GM18873 (cell line): ENCODE measurements around the gene RYK.
A peak's percentile ranks its signal among the peaks of the same experiment; 100 is the strongest.
"Not testable (repeated sequence)": the region's sequence is repeated elsewhere in the genome, so short reads cannot be mapped to it uniquely, and the experiment has no call there.

Experiments used
- ATAC-seq: cut with Tn5 transposase; IDR thresholded peaks from one replicate; pipeline ENCODE4 v1.9.1; 2021; ENCODE audit warnings: mild to moderate bottlenecking, moderate library complexity, moderate number of reproducible peaks; ENCODE audit not compliant: unreplicated experiment, low FRiP score

The RYK gene

DNA sequence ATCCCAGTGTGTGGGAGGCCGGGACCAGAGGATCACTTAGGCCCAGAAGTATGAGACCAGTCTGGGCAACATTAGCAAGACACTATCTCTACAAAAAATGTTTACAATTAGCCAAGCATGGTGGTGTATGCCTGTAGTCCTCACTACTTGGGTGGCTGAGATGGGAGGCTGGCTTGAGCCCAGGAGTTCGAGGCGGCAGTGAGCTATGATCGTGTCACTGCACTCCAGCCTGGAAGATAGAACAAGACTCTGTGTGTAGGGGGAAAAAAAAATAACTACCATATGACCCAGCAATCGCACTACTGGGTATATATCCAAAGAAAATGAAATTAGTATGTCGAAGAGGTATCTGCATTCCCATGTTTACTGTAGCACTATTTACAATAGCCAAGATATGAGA lies 22.6 kb downstream of the RYK start:
- no peak for ATAC-seq

DNA sequence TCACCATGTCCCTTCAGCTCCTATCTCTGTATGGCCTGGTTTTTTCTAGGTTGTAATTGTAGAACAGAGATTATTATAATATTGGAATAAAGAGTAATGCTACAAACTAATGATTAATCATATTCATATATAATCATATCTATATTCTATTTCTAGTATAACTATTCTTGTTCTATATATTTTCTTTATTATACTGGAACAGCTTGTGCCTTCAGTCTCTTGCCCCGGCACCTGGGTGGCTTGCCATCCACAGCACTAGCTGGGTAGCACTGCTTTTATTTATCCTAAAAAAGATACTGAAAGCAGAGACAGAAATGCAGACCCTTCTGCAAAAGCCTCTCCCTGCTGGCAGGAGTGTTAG lies 25.9 kb downstream of the RYK start:
- ATAC-seq = not testable (repeated sequence)

DNA sequence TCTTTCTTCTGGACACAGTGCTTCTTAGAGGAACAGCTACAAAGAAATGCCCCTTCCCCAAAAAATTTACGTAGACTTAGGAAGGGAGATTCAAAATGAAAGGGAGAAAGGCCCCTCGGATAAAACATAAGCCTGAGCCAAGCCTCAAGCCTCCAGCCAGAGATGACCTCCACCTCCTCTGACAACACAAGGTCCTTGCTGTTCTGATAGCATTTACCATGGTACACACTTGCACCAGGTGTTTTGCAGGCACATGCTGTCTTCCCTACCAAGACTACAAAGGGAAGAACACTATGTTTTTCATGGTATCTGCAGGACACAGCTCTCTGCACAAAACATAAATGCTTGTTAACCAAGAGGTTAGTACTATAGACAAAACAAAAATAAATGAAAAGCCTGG lies 27.8 kb downstream of the RYK start:
- no peak for ATAC-seq

DNA sequence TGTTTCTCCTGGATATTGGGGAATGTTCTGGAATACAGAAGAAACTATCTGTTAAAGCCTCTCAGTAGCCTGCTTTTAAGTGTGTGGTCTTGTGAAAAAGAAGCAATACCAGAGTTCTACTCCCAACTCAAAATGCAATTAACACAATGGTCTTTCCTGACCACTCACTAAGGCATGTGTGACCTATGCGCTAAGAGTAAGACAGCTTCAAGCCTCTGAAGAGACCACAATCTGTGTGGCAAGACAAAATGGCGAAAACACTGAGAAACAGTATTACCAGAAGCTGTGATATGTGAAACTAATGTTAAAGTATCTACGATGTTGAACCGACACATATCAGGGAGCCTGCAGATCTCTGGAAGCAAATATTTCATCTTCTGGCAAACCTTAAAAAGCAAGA lies 33.8 kb downstream of the RYK start:
- no peak for ATAC-seq

DNA sequence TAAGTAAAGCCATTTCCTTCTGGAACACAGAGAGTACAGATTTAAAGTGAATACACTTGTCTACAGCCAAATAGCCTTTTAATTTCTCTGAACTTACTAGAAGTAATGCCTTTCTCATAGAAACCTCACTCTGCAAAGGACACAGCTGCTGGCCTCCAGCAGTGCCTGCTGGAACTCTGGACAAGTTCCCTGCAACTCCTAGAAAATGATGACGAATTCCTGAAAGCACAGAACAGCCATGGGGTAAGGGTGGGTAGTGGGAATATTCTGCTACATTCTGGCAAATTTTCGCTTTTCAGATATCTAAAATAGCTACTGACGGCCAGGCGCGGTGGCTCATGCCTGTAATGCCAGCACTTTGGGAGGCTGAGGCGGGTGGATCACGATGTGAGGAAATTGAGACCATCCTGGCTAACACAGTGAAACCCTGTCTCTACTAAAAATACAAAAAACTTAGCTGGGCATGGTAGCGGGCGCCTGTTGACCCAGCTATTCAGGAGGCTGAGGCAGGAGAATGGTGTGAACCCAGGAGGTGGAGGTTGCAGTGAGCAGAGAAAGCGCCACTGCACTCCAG lies 34.4 kb downstream of the RYK start:
- ATAC-seq = no peak

DNA sequence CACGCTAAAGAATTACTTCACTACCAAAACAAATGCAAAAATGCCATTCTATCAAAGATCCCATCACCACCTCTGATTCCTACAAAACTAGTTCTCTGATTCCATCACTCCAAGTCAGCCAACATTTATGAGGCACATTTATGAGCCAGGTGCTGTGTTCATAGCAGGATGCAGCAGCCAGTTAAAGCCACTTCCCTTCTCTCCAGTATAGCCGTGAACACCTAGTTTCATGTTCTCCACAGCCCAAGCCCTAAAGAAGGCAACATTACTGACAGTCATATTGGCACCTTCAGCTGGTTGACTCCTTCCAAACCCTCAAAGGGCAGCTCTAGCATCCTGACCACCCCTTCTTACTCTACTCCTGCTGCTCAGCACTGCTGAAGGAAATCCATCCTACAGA lies 36.4 kb downstream of the RYK start:
- no peak for ATAC-seq

DNA sequence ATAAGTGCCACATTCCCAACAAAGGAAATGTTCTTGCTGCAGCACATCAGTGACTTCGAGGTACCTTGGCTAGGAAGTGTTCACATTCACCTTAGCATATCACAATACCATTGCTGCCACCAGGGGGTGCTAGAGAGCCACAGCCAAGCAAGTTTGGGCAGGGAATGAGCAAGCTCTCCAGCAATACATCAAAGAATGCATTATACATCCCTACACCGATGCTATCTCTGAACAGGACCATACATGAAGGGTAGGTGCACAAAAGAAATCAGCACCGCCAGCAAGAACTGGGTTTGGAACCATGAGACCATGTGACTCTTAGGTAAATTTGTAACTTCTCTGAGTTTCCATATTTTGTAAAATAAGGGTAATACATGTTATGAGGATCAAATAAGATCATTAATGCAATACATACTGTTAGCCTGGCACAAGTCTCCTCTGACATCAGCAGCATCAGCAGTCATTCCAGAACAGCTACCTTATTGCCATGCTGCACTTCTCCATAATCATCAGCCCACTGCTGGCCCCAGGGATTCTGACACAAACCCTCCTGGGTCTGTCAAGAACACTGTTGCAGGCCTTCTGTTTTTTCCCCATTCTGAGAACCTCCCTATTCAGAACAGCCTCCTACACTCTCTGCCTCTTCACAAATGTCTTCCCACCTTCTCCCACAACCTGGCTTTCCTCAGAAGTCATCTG lies 37.5 kb downstream of the RYK start:
- no peak for ATAC-seq

DNA sequence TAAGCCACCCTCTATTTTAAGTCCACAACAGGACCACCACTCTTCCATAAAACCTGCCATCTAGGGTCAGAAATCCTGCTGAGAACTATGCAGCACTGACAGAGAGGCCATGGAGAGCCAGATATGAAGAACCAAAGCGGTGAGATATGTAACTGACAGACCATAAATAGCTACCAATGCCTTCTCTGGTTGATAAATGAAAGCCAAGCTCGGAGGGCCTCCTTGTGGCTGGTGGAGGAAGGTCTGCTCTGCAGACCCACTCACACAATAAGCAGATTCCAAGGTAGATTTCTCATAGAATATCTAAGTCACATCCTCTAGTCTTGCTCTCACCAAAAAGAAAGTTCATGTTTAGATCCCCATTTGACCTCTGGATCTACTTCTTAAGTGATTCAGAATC lies 38.9 kb downstream of the RYK start:
- peak; percentile 52 for ATAC-seq

DNA sequence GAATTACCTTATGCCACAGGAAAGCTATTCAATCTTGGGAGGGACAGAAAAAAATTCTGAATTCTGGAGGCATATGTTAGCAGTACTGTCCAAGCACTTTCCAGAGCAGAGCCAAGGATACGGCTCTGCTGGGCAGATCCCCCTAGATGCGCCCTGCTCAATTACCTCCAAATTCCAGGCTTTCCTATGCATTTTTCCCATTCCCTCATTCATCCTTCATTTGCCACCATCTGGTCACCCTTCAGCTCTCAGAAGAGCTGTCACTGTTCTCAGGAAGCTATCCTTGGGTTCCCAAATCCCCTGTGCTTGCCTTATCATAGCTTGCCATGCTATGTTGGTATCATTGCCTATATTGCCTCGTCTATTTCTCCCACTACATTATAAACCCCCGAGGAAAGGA lies 45.2 kb downstream of the RYK start:
- no peak for ATAC-seq

DNA sequence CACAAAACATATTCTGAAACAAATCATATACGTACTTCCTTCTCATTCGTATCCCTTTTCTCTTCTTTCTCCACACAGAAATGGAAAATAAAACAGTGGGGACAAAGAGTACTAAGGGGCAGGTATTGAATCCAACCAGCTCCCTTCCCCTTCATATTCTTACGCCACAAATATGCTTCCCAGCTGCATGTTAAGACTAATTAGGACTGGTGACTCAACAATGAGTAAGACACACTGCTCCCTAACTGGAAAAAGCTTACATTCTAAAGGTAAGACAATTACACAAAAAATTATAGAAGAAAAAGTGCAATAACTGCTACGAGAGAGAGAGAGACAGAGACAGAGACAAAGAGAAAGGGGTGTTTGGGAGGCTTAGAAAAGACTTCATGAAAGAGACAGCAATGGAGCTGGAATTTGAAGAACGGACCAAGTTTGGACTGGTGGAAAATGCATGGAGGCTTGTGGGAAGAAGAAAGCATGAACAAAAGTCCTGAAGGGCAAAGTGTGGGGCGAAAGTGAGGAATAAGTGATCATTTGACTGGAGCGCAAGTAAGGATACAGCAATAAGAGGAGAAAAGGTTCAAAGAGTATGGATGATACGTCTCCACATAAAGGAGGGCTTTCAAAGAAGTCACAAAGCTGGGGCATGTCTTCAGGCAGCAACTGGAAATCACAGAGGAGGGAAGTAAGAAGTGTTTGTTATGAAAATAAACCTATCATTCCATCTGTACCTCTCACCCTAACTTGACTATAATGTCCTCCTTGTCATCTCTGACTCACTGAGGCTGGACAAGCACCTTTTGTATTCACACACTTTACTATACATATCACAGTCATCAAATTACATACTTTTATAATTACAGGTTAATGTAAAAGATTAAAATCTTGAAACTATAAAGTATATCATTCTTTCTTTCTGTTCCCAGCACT lies 49.2 kb downstream of the RYK start:
- no peak for ATAC-seq

DNA sequence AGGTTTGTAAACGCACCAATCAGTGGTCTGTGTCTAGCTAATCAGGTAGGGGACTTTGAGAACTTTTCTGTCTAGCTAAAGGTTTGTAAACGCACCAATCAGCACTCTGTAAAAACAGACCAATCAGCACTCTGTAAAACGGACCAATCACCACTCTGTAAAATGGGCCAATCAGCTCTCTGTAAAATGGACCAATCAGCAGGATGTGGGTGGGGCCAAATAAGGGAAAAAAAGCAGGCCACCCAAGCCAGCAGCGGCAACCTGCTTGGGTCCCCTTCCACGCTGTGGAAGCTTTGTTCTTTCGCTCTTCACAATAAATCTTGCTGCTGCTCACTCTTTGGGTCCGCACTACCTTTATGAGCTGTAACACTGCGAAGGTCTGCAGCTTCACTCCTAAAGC lies 50.8 kb downstream of the RYK start:
- ATAC-seq = not testable (repeated sequence)

DNA sequence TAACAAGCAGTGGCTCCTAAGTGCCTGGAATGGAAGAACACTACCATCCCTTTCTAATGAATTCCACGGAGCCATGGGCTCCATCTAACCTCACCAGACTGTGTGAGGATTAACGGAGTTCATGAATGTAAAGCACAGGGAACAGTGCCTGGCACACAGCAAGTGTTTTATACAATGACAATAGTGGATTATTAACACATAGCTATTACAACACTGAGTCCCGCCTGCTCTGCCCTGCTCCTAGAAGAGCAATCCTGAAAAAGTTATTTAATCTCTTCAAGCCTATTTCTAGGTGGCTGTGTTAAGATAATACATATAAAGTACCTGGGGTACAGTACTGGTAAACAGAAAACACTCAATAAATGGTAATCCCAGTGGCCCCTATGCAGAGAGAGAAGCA lies 51.4 kb downstream of the RYK start:
- ATAC-seq = no peak

DNA sequence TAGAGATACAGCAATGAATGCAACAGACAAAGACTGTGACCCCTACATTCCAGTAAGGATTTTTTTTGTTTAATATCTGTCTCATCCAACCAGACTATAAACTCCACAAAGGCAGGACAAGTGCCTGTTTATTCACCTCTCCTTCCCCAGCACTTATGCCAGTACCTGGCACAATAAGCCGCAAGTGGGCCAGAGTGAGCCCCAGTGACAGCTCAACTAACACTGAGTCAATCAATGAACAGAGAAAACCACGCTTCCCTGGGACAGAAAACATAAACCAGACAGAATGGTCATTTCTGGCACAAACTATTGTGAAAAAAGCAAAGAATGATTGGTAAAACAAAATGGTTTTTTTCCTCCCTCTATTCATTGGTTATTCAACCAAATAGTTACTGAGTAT lies 52.2 kb downstream of the RYK start:
- ATAC-seq = no peak

DNA sequence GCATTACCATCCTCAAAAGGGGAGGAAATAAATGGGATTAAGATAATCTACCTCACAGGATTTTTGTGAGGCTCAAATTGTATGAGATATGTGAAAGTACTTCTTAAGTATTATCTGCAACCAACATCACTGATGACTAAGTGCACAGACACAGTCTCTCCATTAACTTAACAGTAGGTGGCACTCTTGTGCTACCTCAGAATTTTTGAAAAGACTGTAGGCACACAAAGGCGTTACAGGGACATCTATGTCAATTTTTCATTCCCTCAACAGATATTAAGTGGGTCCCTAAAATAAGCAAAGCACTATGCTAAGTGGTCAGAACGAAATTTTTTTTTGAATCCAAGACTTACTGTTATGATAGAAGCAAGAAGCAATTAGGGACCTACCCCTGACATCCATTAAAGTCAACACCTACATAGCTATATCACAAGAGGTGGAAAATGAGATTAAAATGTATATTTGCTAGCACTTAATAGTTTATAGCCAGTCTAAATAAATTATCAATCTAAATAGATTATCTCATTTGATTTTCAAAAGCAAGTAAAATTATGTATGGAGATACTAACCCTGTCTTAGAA lies 52.9 kb downstream of the RYK start:
- ATAC-seq = no peak

DNA sequence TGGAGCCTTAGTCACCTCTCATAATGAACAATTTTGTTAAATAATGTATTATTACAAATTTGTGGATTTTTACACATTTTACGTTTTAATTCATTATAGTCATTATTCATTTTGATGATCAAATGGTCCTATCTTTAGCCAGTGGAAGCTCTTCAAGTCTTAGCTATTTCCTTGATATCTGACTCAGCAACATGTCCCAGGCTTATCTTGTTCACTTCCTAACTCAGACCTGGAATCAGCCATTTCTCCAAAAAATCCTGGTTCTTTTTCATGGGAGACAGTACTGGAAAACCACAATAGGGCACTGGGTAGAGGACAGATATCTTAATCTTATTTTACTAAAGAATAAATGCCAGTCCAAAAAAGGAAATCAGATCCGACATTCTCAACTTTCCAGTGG lies 56.4 kb downstream of the RYK start:
- ATAC-seq = no peak

DNA sequence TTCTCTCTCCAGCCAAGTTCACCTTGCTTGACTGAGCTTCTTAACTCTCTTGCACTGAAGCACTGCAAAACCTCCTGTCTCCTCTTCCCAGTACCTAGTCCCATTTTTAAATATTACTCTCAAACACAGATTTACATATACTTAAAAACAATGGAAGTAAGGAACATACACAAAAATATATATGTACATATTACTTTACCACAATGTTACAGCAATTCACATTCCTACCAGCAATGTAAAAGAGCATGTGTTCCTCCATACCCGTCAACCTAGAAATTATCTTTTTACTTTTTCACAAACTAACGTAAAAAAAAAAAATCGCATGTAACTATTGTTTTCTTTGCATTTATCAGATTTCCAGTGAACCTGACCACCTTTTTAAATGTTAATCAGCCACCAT lies 60.4 kb downstream of the RYK start:
- no peak for ATAC-seq

DNA sequence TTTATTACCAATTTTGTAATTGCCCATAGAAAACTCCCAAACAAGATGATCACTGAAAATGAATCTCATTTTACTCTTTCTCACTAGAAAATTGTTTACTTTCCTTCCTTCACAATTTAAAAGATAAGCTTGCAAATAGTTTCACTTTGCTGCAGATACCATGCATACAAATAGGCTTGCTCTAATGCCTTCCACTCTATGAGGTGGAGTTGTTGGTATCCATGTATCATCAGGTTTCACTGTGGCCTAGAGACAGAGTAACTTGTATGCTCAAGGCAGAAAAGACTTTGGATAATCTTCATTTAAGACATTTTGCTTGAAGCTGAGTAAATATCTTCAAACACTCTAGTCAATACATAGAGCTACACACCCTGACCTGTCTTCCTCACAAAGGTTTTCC lies 60.8 kb downstream of the RYK start:
- ATAC-seq = no peak

DNA sequence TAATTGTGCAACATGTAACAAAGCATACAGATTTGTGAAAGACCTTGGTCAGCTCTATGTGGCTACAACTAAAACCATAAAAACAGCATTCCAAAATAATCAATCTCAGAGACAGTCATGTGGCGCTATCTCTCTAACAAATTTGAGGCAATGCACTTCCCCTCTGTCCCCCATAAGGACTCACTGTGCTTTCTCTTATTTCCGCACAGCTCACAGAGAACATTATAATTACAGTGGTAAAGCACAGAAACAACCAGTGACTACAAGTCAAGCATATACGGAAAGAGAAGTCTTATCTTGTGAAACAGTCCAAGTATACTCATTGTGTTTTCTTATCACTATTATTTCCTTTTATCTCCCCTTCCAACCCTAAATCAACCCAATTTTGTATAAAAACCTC lies 64.3 kb downstream of the RYK start:
- no peak for ATAC-seq

DNA sequence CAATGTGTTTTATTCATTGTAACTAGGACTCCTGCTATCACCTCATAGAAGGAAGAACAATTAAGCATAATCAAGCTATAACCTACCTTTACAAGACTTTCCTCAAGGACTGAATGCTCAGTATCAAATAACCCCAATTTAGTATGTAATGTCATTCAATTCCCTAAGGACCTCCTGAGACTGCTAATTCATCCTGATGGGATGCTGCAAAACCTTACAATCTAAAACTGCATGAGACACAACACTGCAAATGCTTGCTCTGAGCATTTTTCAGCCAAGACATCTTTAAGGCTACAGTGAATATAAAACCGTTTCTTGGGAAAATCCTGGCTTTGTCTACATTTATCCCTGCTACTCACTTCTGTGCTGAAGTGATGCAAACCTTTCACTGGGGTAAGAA lies 69.9 kb downstream of the RYK start:
- ATAC-seq = no peak

DNA sequence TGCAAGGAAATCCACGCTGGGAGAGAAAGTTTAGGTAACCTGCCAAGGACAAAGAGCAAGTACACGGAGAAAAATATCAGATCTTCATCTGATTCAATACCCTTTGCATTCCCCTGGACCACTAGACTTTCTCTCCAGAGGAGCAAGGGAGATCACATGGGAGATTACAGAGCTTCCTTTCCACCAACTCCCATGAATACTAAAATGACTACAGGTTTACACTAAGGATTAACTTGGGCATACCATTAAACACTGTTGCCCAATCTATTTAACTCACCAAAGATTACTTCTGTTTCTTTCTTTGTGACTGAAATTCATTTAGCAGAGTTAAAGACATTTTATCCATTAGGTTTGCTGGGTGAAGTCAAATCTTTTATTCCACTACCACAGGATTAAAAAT lies 71.2 kb downstream of the RYK start:
- ATAC-seq = no peak

DNA sequence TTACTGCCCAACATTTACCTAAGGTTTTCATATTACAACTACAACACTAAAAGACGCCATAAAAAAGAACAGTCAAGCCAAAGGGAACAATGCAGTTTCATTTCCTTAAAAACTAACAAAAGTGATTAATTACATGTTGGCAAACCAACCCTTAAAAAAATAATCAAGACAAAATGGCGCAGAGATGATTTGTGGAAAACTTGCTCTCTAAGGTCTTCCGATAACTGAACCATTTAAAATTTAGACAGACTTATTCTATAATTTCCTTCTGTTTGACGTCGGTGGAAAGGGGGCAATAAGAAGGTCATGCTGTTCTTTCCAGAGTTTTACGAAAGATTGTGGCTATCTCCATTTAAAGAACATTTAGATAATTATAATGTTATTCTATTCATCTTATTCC lies 87.6 kb downstream of the RYK start:
- ATAC-seq = no peak
